Neural progenitor cell (in vitro differentiated cells): ENCODE measurements around the gene DZIP1L.

Source experiments
- EZH2 ChIP-seq: fragments of 200-600 bp; sonication (generic); IDR thresholded peaks from 2 replicates; pipeline ENCODE4 v1.6.1; 2017; ENCODE audit warnings: antibody characterized with exemption, mild to moderate bottlenecking, moderate library complexity
- EZH2phosphoT487 ChIP-seq: fragments of 200-600 bp; sonication (generic); IDR thresholded peaks from 2 replicates; pipeline ENCODE4 v1.6.1; 2017; ENCODE audit warnings: antibody characterized with exemption
- TF ChIP-seq, protein P1 (sequence below): fragments of 200-600 bp; sonication (generic); IDR thresholded peaks from 2 replicates; pipeline ENCODE4 v1.5.1; 2017; ENCODE audit warnings: antibody characterized with exemption, mild to moderate bottlenecking

DNA sequence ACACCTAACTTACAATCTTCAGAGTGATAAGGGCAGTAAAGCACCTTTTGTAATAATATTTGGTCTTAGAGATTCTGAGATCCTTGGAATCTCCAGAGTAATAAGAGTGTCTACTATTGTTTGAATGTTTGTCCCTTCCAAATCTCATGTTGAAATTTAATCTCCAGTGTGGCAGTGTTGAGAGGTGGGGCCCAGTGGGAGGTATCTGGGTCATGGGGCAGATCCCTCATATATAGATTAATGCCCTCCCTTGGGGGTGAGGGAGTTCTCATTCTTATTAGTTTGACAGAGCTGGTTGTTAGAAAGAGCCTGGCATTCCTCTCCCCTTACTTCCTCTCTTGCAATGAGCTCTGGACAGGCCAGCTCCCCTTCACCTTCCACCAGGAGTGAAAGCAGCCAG lies 16.0 kb downstream of the DZIP1L start:
- TF ChIP-seq EZH2 (no peak), EZH2phosphoT487 (no peak)
- TF ChIP-seq, protein P1, sequence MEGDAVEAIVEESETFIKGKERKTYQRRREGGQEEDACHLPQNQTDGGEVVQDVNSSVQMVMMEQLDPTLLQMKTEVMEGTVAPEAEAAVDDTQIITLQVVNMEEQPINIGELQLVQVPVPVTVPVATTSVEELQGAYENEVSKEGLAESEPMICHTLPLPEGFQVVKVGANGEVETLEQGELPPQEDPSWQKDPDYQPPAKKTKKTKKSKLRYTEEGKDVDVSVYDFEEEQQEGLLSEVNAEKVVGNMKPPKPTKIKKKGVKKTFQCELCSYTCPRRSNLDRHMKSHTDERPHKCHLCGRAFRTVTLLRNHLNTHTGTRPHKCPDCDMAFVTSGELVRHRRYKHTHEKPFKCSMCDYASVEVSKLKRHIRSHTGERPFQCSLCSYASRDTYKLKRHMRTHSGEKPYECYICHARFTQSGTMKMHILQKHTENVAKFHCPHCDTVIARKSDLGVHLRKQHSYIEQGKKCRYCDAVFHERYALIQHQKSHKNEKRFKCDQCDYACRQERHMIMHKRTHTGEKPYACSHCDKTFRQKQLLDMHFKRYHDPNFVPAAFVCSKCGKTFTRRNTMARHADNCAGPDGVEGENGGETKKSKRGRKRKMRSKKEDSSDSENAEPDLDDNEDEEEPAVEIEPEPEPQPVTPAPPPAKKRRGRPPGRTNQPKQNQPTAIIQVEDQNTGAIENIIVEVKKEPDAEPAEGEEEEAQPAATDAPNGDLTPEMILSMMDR, result no peak
